ENCODE results near the gene ZNF93. TPM values are rescaled to one million over a fixed set of nuclear protein-coding genes. Genes with fewer than 3 reads are reported as not detected.
"Not testable (repeated sequence)": the region's sequence is repeated elsewhere in the genome, so short reads cannot be mapped to it uniquely, and the experiment has no call there.

Gene ZNF93
- total and polyA plus RNA-seq, 2 of the 8 experiments (the other 6 are each of a cell fraction or from before 2014, with no cell fraction given), result 40.8 to 61.8 TPM

DNA sequence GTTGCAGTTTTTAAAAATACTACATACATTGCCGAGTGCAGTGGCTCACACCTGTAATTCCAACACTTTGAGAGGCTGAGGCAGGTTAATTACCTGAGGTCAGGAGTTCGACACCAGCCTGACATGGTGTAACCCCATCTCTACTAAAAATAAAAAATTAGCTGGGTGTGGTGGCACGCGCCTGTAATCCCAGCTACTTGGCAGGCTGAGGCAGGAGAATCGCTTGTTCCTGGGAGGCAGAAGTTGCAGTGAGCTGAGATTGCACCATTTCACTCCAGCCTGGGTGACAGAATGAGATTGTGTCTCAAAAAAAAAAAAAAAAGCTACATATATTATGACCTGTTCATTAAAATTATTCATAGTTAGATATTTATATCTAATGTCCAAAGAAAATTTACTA, 30.7 kb upstream of the ZNF93 start:
- not testable (repeated sequence) for FAIRE-seq; H3K4me1 ChIP-seq (replicated peaks in 1 of 4; ENCODE audit: control insufficient read depth in 3 of 4, insufficient read depth in 4 of 4, low read length in 3 of 4); H3K4ac ChIP-seq (replicated peaks; ENCODE audit: insufficient read length, low read depth, low read length); H2AFZ ChIP-seq (ENCODE audit: low read length); H3K79me1 ChIP-seq (ENCODE audit: low read depth, low read length); H3K56ac ChIP-seq (replicated peaks; ENCODE audit: insufficient read length, low read depth, low read length); H2BK20ac ChIP-seq (ENCODE audit: low read length); H3K18ac ChIP-seq (ENCODE audit: extremely low read depth, low read length); H3K23ac ChIP-seq (ENCODE audit: insufficient read length); H2BK15ac ChIP-seq (ENCODE audit: low read length); H3K27me3 ChIP-seq (replicated peaks in 1 of 4; ENCODE audit: control insufficient read depth in 3 of 4, extremely low read depth in 1 of 4, insufficient read depth in 3 of 4, low read length in 3 of 4); H2BK12ac ChIP-seq (ENCODE audit: low read depth, low read length); DNase-seq (ENCODE audit: low read depth in 1 of 2, low spot score in 2 of 2); H3K4me3 ChIP-seq (ENCODE audit: extremely low read depth in 1 of 4, insufficient read depth in 2 of 4, low read depth in 3 of 4, low read length in 4 of 4); H3K9me3 ChIP-seq (ENCODE audit: insufficient read depth in 2 of 2, low read depth in 1 of 2, low read length in 1 of 2); H2AK5ac ChIP-seq (ENCODE audit: low read depth, low read length); H4K8ac ChIP-seq (ENCODE audit: extremely low read depth, insufficient read depth, low read length); H4K91ac ChIP-seq (replicated peaks; ENCODE audit: insufficient read length, low read length); H2BK120ac ChIP-seq (replicated peaks; ENCODE audit: low read depth, low read length); H3K4me2 ChIP-seq (ENCODE audit: insufficient read depth in 1 of 2, low read depth in 2 of 2, low read length in 2 of 2); H3K14ac ChIP-seq (ENCODE audit: insufficient read length); H4K5ac ChIP-seq (ENCODE audit: insufficient read length, low read depth, low read length); H3K23me2 ChIP-seq (ENCODE audit: low read depth, low read length); H3K27ac ChIP-seq (ENCODE audit: low read depth, low read length); H3K9ac ChIP-seq (replicated peaks in 1 of 4; ENCODE audit: extremely low read depth in 1 of 4, low read depth in 3 of 4, low read length in 3 of 4); H2BK5ac ChIP-seq (ENCODE audit: low read depth, low read length)
- H3K36me3 ChIP-seq (ENCODE audit: control insufficient read depth in 2 of 4, insufficient read depth in 4 of 4, low read length in 3 of 4), result peaks cover 0 to 10% (median 0%) of the 10 kb centered on the region in 4 experiments; a peak in 3 of 8 replicates
- WGBS, 2 experiments (ENCODE audit: extremely low coverage in 1 of 2, insufficient coverage in 1 of 2, insufficient read length in 1 of 2, insufficient replicate concordance in 2 of 2, low coverage in 1 of 2, low lambda C conversion rate in 2 of 2, missing lambda C conversion rate in 1 of 2), result 95% methylated on average over 5 of the region's 5 CpGs; no CpG with 5 or more reads in 1 of the 2 experiments
- ChIA-PET CTCF (ENCODE audit: partially characterized antibody) (interaction anchor here (1.1 to 1.3 kb wide), 2 partner anchors 17 to 313 kb away, joined by 3 read pairs; no protein-coding TSS in a partner anchor), POLR2A (ENCODE audit: partially characterized antibody) (interaction anchor here (0.6 to 19.0 kb wide), 3 partner anchors 10 to 46 kb away, joined by 3 to 453 read pairs (median 27); partner anchors contain the start of gene ZNF93)
- H4K20me1 ChIP-seq (replicated peaks in 1 of 2; ENCODE audit: control insufficient read depth in 1 of 2, insufficient read depth in 2 of 2, low read length in 2 of 2), result peaks cover 18 to 23% of the 10 kb centered on the region in 2 experiments
- H3K79me2 ChIP-seq (ENCODE audit: control insufficient read depth in 1 of 2, insufficient read depth in 2 of 2, low read length in 2 of 2), result peaks cover 60 to 90% of the 10 kb centered on the region in 2 experiments

All from H1 (cell line).